GM23338 (cell line): Measurements from ENCODE around the gene CHST15. TPM values are rescaled to one million over a fixed set of nuclear protein-coding genes. Genes with fewer than 3 reads are reported as not detected.

Experiments
- ATAC-seq: fragments of 200-7000 bp; cut with Tn5 transposase; 3 replicates; pipeline ENCODE4 v1.9.1; 2020
- DNase-seq: peaks from one replicate; pipeline ENCODE4 v3.0.0-alpha.2; 2015; ENCODE audit warnings: low spot score
- H2AFZ ChIP-seq: fragments of 200-600 bp; sonication (generic); 2 replicates; pipeline ENCODE4 v1.8.0; 2016; ENCODE audit warnings: antibody characterized with exemption, mild to moderate bottlenecking, moderate library complexity
- H3F3A ChIP-seq: fragments of 200-600 bp; sonication (generic); replicated peaks from 2 replicates; pipeline ENCODE4 v1.8.0; 2017; ENCODE audit warnings: antibody characterized with exemption, mixed run types, low read depth
- H3K27ac ChIP-seq: fragments of 200-600 bp; sonication (generic); 2 replicates; pipeline ENCODE4 v1.6.1; 2016; ENCODE audit warnings: low read depth
- H3K27me3 ChIP-seq: fragments of 200-600 bp; sonication (generic); 2 replicates; pipeline ENCODE4 v1.8.0; 2016; ENCODE audit warnings: mild to moderate bottlenecking, mixed run types, moderate library complexity; ENCODE audit not compliant: insufficient read depth
- H3K36me3 ChIP-seq: fragments of 200-600 bp; sonication (generic); 2 replicates; pipeline ENCODE4 v1.8.0; 2016; ENCODE audit warnings: mild to moderate bottlenecking; ENCODE audit not compliant: insufficient read depth
- H3K4me1 ChIP-seq: fragments of 200-600 bp; sonication (generic); 2 replicates; pipeline ENCODE4 v1.8.0; 2016; ENCODE audit warnings: mild to moderate bottlenecking, moderate library complexity; ENCODE audit not compliant: insufficient read depth
- H3K4me2 ChIP-seq: fragments of 200-600 bp; sonication (generic); 2 replicates; pipeline ENCODE4 v1.7.1; 2017; ENCODE audit warnings: mixed run types
- H3K4me3 ChIP-seq: fragments of 200-600 bp; sonication (generic); 2 replicates; pipeline ENCODE4 v1.6.1; 2016; ENCODE audit warnings: mixed run types
- H3K79me2 ChIP-seq: fragments of 200-600 bp; sonication (generic); replicated peaks from 2 replicates; pipeline ENCODE4 v1.8.0; 2017; ENCODE audit warnings: mild to moderate bottlenecking; ENCODE audit not compliant: insufficient read depth
- H3K9me2 ChIP-seq: fragments of 200-600 bp; sonication (generic); 2 replicates; pipeline ENCODE4 v1.8.0; 2017; ENCODE audit not compliant: insufficient read depth
- H4K20me1 ChIP-seq: fragments of 200-600 bp; sonication (generic); replicated peaks from 2 replicates; pipeline ENCODE4 v1.8.0; 2017; ENCODE audit warnings: mild to moderate bottlenecking; ENCODE audit not compliant: insufficient read depth
- H3K27ac Mint-ChIP-seq: 2 replicates; pipeline ENCODE4 v1.8.0; 2020; ENCODE audit warnings: inconsistent platforms, mild to moderate bottlenecking, moderate library complexity, mixed read lengths
- H3K27me3 Mint-ChIP-seq: 3 replicates; pipeline ENCODE4 v1.8.0; 2022; ENCODE audit warnings: low read depth, mild to moderate bottlenecking, moderate library complexity, mixed read lengths, inconsistent platforms; ENCODE audit not compliant: insufficient read depth, poor library complexity
- H3K36me3 Mint-ChIP-seq: 3 replicates; pipeline ENCODE4 v1.8.0; 2021; ENCODE audit warnings: low read depth, mild to moderate bottlenecking, inconsistent platforms, moderate library complexity, mixed read lengths
- H3K4me1 Mint-ChIP-seq: 3 replicates; pipeline ENCODE4 v1.8.0; 2020; ENCODE audit warnings: mild to moderate bottlenecking, inconsistent platforms, mixed read lengths
- H3K4me3 Mint-ChIP-seq: 3 replicates; pipeline ENCODE4 v1.8.0; 2021; ENCODE audit warnings: moderate library complexity, mild to moderate bottlenecking, inconsistent platforms, mixed read lengths
- H3K9me3 Mint-ChIP-seq: 3 replicates; pipeline ENCODE4 v1.8.0; 2020; ENCODE audit warnings: moderate library complexity, mild to moderate bottlenecking, inconsistent platforms, mixed read lengths
- EZH2 ChIP-seq: fragments of 200-600 bp; sonication (generic); IDR thresholded peaks from one replicate; pipeline ENCODE4 v1.8.0; 2017; ENCODE audit warnings: antibody characterized with exemption, mild to moderate bottlenecking, low read depth; ENCODE audit not compliant: unreplicated experiment
- JUNB ChIP-seq: IDR thresholded peaks from one replicate; pipeline ENCODE4 v1.6.1; 2016; ENCODE audit warnings: antibody characterized with exemption; ENCODE audit not compliant: unreplicated experiment
- NANOG ChIP-seq: IDR thresholded peaks from 2 replicates; pipeline ENCODE4 v1.6.1; 2016; ENCODE audit warnings: antibody characterized with exemption, borderline replicate concordance
- STAT1 ChIP-seq: IDR thresholded peaks from one replicate; pipeline ENCODE4 v1.6.1; 2016; ENCODE audit warnings: antibody characterized with exemption; ENCODE audit not compliant: unreplicated experiment
- polyA plus RNA-seq: library from polyadenylated mRNA; unstranded; fragments of >200 nt; fragmentation: Nextera tagmentation; extraction: Ambion mirVana; gene quantifications from 2 replicates; pipeline ENCODE4 v1.2.1, GENCODE V29; 2016
- total RNA-seq: library from RNA; depleted of rRNA; stranded (reverse); fragments of >200 nt; shearing (Covaris generic); gene quantifications from 2 replicates; pipeline ENCODE4 v1.2.3, GENCODE V29; 2014
- TF ChIP-seq, protein P1 (sequence below): IDR thresholded peaks from one replicate; pipeline ENCODE4 v1.6.1; 2018; ENCODE audit warnings: antibody characterized with exemption; ENCODE audit not compliant: unreplicated experiment
- TF ChIP-seq, protein P2 (sequence below): fragments of 250-450 bp; sonication (Bioruptor Pico); IDR thresholded peaks from 2 replicates; pipeline ENCODE4 v1.5.0; 2020; ENCODE audit warnings: mild to moderate bottlenecking, moderate library complexity
- TF ChIP-seq, protein P3 (sequence below): IDR thresholded peaks from 2 replicates; pipeline ENCODE4 v1.6.1; 2016; ENCODE audit warnings: antibody characterized with exemption
- TF ChIP-seq, protein P4 (sequence below), 2 experiments: fragments of 200-600 bp in 1 of 2; sonication (generic) in 1 of 2; conservative IDR thresholded peaks; 2 replicates each; pipeline versions ENCODE4 v1.5.1 to v1.6.1; 2016 to 2017; ENCODE audit warnings: antibody characterized with exemption in 2 of 2, low read depth in 2 of 2, mild to moderate bottlenecking in 2 of 2, moderate library complexity in 1 of 2

Gene CHST15
- total and polyA plus RNA-seq, 2 experiments from 2014 or later = 2.6 to 11.2 TPM

DNA sequence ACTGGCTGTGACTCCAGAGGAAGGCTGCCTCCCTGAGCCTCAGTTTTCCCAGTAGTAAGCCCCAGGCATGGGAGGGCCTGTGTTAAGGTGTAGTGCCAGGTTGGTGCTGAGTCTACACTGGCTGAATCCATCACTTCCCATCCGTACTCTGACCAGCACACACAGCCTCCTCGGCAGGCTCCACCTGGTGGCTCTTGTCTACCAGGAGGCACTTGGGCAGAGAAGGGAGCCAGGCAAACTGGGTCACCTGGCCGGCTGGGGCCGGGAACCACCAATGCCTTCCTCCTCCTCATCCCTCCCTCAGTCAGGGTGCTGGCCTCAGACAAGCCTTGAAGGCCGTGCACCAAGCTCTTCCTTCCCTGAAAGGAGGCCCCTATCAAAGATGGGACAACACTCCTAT, 75.7 kb downstream of the CHST15 start:
- no peak for ATAC-seq

DNA sequence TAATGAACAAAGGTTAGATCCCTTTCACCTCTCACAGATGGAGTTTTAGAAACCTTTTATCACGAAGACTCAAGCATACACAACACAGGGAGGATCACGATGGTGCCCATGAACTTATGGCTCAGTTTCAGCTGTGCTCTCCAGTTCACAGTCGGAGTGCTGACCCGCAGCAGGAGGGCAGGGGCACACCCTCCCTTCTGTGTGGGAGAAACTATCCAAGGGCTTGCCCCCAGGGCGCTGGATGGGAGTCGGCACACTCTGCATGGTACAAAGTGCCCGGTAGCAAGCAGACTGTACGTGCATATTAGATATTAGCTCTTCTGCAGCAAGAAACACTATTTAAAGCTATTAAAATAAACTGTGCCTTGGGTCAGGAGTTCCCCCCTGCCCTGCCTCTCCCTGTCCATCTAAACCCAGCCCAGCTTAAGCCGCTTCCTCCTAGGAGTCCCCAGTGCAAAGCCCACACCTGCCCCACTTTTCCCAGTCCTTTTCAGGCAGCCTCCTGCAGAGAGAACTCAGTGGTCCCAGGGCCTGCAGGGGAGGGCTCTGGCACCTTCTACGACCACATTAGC, 76.5 kb downstream of the CHST15 start:
- H3K27ac Mint-ChIP-seq = no peak overlapping the region; the same call in 1 of the 2 replicates
- H3K4me2 ChIP-seq = no peak overlapping the region
- no peaks in the 10 kb centered on the region for H3K9me2 ChIP-seq
- peaks cover 15% of the 10 kb centered on the region for H3K9me3 Mint-ChIP-seq
- H3K27me3 Mint-ChIP-seq = peaks cover 13% of the 10 kb centered on the region
- peaks cover 21% of the 10 kb centered on the region for H3K4me1 ChIP-seq
- H3K27ac ChIP-seq = no peak overlapping the region
- H3K36me3 ChIP-seq = no peaks in the 10 kb centered on the region
- no peak overlapping the region for H3K4me3 Mint-ChIP-seq
- H4K20me1 ChIP-seq = no peaks in the 10 kb centered on the region
- no peak for ATAC-seq
- no peaks in the 10 kb centered on the region for H3K27me3 ChIP-seq
- DNase-seq = no peak
- peaks cover 30% of the 10 kb centered on the region for H3K36me3 Mint-ChIP-seq
- H3K79me2 ChIP-seq = no peaks in the 10 kb centered on the region
- H3K4me3 ChIP-seq = no peak overlapping the region
- H3F3A ChIP-seq = peaks cover 15% of the 10 kb centered on the region
- H2AFZ ChIP-seq = no peak overlapping the region
- H3K4me1 Mint-ChIP-seq = peaks cover 62% of the 10 kb centered on the region
- TF ChIP-seq, protein P1, sequence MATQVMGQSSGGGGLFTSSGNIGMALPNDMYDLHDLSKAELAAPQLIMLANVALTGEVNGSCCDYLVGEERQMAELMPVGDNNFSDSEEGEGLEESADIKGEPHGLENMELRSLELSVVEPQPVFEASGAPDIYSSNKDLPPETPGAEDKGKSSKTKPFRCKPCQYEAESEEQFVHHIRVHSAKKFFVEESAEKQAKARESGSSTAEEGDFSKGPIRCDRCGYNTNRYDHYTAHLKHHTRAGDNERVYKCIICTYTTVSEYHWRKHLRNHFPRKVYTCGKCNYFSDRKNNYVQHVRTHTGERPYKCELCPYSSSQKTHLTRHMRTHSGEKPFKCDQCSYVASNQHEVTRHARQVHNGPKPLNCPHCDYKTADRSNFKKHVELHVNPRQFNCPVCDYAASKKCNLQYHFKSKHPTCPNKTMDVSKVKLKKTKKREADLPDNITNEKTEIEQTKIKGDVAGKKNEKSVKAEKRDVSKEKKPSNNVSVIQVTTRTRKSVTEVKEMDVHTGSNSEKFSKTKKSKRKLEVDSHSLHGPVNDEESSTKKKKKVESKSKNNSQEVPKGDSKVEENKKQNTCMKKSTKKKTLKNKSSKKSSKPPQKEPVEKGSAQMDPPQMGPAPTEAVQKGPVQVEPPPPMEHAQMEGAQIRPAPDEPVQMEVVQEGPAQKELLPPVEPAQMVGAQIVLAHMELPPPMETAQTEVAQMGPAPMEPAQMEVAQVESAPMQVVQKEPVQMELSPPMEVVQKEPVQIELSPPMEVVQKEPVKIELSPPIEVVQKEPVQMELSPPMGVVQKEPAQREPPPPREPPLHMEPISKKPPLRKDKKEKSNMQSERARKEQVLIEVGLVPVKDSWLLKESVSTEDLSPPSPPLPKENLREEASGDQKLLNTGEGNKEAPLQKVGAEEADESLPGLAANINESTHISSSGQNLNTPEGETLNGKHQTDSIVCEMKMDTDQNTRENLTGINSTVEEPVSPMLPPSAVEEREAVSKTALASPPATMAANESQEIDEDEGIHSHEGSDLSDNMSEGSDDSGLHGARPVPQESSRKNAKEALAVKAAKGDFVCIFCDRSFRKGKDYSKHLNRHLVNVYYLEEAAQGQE = no peak
- TF ChIP-seq, protein P2, sequence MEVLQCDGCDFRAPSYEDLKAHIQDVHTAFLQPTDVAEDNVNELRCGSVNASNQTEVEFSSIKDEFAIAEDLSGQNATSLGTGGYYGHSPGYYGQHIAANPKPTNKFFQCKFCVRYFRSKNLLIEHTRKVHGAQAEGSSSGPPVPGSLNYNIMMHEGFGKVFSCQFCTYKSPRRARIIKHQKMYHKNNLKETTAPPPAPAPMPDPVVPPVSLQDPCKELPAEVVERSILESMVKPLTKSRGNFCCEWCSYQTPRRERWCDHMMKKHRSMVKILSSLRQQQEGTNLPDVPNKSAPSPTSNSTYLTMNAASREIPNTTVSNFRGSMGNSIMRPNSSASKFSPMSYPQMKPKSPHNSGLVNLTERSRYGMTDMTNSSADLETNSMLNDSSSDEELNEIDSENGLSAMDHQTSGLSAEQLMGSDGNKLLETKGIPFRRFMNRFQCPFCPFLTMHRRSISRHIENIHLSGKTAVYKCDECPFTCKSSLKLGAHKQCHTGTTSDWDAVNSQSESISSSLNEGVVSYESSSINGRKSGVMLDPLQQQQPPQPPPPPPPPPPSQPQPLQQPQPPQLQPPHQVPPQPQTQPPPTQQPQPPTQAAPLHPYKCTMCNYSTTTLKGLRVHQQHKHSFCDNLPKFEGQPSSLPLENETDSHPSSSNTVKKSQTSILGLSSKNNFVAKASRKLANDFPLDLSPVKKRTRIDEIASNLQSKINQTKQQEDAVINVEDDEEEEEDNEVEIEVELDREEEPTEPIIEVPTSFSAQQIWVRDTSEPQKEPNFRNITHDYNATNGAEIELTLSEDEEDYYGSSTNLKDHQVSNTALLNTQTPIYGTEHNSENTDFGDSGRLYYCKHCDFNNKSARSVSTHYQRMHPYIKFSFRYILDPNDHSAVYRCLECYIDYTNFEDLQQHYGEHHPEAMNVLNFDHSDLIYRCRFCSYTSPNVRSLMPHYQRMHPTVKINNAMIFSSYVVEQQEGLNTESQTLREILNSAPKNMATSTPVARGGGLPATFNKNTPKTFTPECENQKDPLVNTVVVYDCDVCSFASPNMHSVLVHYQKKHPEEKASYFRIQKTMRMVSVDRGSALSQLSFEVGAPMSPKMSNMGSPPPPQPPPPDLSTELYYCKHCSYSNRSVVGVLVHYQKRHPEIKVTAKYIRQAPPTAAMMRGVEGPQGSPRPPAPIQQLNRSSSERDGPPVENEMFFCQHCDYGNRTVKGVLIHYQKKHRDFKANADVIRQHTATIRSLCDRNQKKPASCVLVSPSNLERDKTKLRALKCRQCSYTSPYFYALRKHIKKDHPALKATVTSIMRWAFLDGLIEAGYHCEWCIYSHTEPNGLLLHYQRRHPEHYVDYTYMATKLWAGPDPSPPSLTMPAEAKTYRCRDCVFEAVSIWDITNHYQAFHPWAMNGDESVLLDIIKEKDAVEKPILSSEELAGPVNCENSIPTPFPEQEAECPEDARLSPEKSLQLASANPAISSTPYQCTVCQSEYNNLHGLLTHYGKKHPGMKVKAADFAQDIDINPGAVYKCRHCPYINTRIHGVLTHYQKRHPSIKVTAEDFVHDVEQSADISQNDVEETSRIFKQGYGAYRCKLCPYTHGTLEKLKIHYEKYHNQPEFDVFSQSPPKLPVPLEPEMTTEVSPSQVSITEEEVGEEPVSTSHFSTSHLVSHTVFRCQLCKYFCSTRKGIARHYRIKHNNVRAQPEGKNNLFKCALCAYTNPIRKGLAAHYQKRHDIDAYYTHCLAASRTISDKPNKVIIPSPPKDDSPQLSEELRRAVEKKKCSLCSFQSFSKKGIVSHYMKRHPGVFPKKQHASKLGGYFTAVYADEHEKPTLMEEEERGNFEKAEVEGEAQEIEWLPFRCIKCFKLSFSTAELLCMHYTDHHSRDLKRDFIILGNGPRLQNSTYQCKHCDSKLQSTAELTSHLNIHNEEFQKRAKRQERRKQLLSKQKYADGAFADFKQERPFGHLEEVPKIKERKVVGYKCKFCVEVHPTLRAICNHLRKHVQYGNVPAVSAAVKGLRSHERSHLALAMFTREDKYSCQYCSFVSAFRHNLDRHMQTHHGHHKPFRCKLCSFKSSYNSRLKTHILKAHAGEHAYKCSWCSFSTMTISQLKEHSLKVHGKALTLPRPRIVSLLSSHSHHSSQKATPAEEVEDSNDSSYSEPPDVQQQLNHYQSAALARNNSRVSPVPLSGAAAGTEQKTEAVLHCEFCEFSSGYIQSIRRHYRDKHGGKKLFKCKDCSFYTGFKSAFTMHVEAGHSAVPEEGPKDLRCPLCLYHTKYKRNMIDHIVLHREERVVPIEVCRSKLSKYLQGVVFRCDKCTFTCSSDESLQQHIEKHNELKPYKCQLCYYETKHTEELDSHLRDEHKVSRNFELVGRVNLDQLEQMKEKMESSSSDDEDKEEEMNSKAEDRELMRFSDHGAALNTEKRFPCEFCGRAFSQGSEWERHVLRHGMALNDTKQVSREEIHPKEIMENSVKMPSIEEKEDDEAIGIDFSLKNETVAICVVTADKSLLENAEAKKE (CRISPR knock-in tag) = no peak
- no peak for TF ChIP-seq NANOG
- no peak for TF ChIP-seq JUNB
- TF ChIP-seq STAT1 = no peak
- TF ChIP-seq, protein P3, sequence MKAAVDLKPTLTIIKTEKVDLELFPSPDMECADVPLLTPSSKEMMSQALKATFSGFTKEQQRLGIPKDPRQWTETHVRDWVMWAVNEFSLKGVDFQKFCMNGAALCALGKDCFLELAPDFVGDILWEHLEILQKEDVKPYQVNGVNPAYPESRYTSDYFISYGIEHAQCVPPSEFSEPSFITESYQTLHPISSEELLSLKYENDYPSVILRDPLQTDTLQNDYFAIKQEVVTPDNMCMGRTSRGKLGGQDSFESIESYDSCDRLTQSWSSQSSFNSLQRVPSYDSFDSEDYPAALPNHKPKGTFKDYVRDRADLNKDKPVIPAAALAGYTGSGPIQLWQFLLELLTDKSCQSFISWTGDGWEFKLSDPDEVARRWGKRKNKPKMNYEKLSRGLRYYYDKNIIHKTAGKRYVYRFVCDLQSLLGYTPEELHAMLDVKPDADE = no peak

More for the DNA sequence above, 75.7 kb downstream of the CHST15 start:
- no peak for DNase-seq
- Mint-ChIP-seq H3K27me3 (peaks cover 12% of the 10 kb centered on the region), H3K27ac (no peak overlapping the region), H3K4me1 (peaks cover 67% of the 10 kb centered on the region), H3K36me3 (peaks cover 23% of the 10 kb centered on the region), H3K9me3 (peaks cover 15% of the 10 kb centered on the region), H3K4me3 (no peak overlapping the region)
- Histone ChIP-seq H2AFZ (no peak overlapping the region), H3F3A (peaks cover 19% of the 10 kb centered on the region), H3K36me3 (no peaks in the 10 kb centered on the region), H3K4me3 (no peak overlapping the region), H4K20me1 (no peaks in the 10 kb centered on the region), H3K27me3 (no peaks in the 10 kb centered on the region), H3K4me1 (peaks cover 30% of the 10 kb centered on the region), H3K27ac (no peak overlapping the region), H3K4me2 (no peak overlapping the region), H3K79me2 (no peaks in the 10 kb centered on the region), H3K9me2 (no peaks in the 10 kb centered on the region)
- TF ChIP-seq, protein P4, sequence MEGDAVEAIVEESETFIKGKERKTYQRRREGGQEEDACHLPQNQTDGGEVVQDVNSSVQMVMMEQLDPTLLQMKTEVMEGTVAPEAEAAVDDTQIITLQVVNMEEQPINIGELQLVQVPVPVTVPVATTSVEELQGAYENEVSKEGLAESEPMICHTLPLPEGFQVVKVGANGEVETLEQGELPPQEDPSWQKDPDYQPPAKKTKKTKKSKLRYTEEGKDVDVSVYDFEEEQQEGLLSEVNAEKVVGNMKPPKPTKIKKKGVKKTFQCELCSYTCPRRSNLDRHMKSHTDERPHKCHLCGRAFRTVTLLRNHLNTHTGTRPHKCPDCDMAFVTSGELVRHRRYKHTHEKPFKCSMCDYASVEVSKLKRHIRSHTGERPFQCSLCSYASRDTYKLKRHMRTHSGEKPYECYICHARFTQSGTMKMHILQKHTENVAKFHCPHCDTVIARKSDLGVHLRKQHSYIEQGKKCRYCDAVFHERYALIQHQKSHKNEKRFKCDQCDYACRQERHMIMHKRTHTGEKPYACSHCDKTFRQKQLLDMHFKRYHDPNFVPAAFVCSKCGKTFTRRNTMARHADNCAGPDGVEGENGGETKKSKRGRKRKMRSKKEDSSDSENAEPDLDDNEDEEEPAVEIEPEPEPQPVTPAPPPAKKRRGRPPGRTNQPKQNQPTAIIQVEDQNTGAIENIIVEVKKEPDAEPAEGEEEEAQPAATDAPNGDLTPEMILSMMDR (conservative IDR thresholded peaks at IDR 0.05; ENCODE audit: low read depth in 2 of 2) = peak in 1 of 2 experiments; percentile 37; a peak in 2 of 4 replicates
- no peak for TF ChIP-seq EZH2
